NCI-H774 (cell line): ENCODE results near the gene TRMT2B.
"Not testable (repeated sequence)": the region's sequence is repeated elsewhere in the genome, so short reads cannot be mapped to it uniquely, and the experiment has no call there.

Experiments
- DNase-seq: peaks from one replicate; lab custom pipeline; 2025; lab: John Stamatoyannopoulos, UW

TRMT2B gene

GRCh38 chrX:101009090-101009489, 42.8 kb downstream of the TRMT2B start:
- DNase-seq = no peak

- DNase-seq = no peak
Measured at GRCh38 chrX:100999451-100999850, 52.5 kb downstream of the TRMT2B start.

DNA sequence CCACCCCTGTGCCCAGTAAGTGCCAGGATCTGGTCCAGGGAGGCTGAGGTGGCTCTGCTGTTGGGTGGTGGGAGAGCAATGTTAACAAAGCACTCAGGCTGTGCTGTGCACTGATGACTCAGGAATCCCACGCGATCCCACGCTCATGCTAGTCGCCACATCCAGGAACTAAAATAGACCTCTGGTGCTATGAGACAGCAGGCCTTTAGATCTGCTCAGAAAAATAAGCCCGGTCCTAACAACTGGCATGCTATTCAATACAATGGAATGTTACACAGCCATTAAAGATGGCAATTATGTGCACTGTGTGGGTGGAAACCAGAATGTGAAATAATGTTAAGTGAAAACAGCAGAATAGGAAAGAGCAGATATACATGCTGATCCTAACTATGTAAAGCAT, 56.4 kb downstream of the TRMT2B start:
- DNase-seq = no peak

- DNase-seq = no peak
Measured at GRCh38 chrX:100994352-100995281, 57.3 kb downstream of the TRMT2B start.

GRCh38 chrX:100990139-100990538, 61.8 kb downstream of the TRMT2B start:
- DNase-seq = no peak

DNA sequence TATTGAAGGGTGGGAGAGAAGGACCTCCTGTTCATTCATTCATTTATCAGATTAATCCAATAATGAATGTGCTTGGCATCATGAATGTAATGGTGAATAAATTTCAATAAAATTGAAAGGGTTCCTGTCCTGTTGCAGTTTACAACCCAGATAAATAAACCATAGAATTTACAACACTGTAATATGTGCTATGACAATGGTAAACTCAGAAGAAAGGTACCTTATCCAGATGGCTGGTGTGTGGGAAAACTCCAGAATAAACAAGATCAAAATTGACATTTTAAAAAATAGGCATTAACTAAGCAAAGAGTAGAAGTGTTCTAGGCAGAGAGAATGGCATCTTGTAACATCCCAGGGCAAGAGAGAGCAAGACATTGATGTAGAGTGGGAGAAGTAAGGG, 67.1 kb downstream of the TRMT2B start:
- no peak for DNase-seq

GRCh38 chrX:100981498-100981845, 70.4 kb downstream of the TRMT2B start:
- not testable (repeated sequence) for DNase-seq

- DNase-seq = no peak
Measured at GRCh38 chrX:100980608-100981497, 71.1 kb downstream of the TRMT2B start.

GRCh38 chrX:100979881-100980607, 71.9 kb downstream of the TRMT2B start:
- DNase-seq = no peak

- DNase-seq = no peak
Measured at GRCh38 chrX:100976211-100976610, 75.7 kb downstream of the TRMT2B start.

GRCh38 chrX:100975212-100975611, 76.7 kb downstream of the TRMT2B start:
- DNase-seq = no peak

DNA sequence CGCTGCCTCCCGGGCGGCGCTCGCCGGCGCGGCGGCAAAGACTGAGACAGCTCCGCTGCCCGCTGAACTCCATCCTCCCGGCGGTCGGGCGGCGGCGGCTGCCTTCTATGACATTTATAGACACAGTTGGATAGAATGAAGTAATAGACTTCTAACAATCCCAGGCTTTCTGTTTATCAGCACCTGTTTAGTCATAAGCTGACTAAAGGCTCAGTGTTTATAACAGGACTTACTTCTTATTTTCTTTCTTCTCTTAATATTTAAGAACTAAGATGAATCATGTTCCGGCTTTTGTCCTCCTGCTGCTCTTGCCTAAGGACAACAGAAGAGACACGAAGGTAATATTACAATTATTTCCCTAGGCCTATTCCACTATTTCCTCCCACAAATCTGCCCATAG, 78.5 kb downstream of the TRMT2B start:
- DNase-seq = no peak

GRCh38 chrX:100969936-100970335, 82.0 kb downstream of the TRMT2B start:
- DNase-seq = no peak

GRCh38 chrX:100969408-100969807, 82.5 kb downstream of the TRMT2B start, which contains the start of gene ARL13A:
ARL13A (plus strand) TSS chrX:100969708; CDS start chrX:100973690, 3,982 bp downstream.
- no peak for DNase-seq

GRCh38 chrX:100964362-100964761, 87.5 kb downstream of the TRMT2B start:
- no peak for DNase-seq

GRCh38 chrX:100962811-100963210, 89.1 kb downstream of the TRMT2B start:
- no peak for DNase-seq
